ENCODE measurements around the gene TRIM10.
"Not testable (repeated sequence)": the region's sequence is repeated elsewhere in the genome, so short reads cannot be mapped to it uniquely, and the experiment has no call there.

Gene TRIM10

DNA sequence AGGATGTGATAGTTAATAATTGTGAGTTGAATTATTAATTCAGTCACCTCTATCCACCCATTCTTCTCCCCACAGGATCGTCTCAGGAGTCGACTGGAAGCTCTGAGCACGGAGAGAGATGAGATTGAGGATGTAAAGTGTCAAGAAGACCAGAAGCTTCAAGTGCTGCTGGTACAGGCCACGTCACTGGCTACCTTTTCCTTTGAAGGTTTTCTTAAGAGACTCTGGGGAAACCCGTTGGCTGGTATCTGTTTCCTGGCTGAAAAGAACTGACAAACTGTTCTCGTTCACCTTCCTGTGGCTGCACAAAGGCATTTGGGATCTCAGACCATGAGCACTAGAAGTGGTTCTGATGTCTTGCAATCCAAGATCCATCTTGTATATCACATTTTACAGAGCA, 6.1 kb upstream of the TRIM10 start:
- no peak overlapping the region for H3K4me3 ChIP-seq (ENCODE audit: low read length)
- no peak overlapping the region for H3K9ac ChIP-seq (ENCODE audit: low read length)
- TF ChIP-seq EZH2phosphoT487 (IDR thresholded peaks at IDR 0.05; ENCODE audit: low read length), result no peak
- TF ChIP-seq CTCF (IDR thresholded peaks at IDR 0.05; ENCODE audit: low read length), result no peak
- no peak for TF ChIP-seq EZH2 (optimal IDR thresholded peaks at IDR 0.05; ENCODE audit: low read depth, low read length)
- no peaks in the 10 kb centered on the region for H4K20me1 ChIP-seq (ENCODE audit: insufficient read depth, low read length)
- H3K4me1 ChIP-seq (ENCODE audit: low read length), result no peaks in the 10 kb centered on the region
- no peaks in the 10 kb centered on the region for H3K79me2 ChIP-seq (ENCODE audit: low read length)
- DNase-seq, result peak; percentile 27
- peaks cover 24% of the 10 kb centered on the region for H3K27me3 ChIP-seq (replicated peaks; ENCODE audit: insufficient read depth, low read length)
- no peaks in the 10 kb centered on the region for H3F3A ChIP-seq (ENCODE audit: insufficient read depth, low read length)
- H3K9me3 ChIP-seq (replicated peaks; ENCODE audit: insufficient read depth, low read length), result no peaks in the 10 kb centered on the region
- no peak overlapping the region for H3K27ac ChIP-seq (ENCODE audit: low read length)
- no peaks in the 10 kb centered on the region for H3K9me2 ChIP-seq (replicated peaks; ENCODE audit: insufficient read depth, low read length)
- H2AFZ ChIP-seq (ENCODE audit: low read length), result no peak overlapping the region
- H3K4me2 ChIP-seq (ENCODE audit: low read depth, low read length), result no peak overlapping the region
- no peaks in the 10 kb centered on the region for H3K36me3 ChIP-seq (replicated peaks; ENCODE audit: insufficient read depth, low read length)

DNA sequence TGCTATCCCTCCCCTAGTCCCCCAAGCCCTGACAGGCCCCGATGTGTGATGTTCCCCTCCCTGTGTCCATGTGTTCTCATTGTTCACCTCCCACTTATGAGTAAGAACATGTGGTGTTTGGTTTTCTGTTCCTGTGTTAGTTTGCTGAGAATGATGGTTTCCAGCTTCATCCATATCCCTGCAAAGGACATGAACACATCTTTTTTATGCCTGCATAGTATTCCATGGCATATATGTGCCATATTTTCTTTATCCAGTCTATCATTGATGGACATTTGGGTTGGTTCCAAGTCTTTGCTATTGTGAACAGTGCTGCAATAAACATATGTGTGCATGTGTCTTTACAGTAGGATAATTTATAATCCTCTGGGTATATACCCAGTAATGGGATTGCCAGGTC, 4.2 kb upstream of the TRIM10 start:
- H3K27me3 ChIP-seq (replicated peaks; ENCODE audit: insufficient read depth, low read length); DNase-seq; H3K79me2 ChIP-seq (ENCODE audit: low read length); H2AFZ ChIP-seq (ENCODE audit: low read length); H3F3A ChIP-seq (ENCODE audit: insufficient read depth, low read length); H3K4me3 ChIP-seq (ENCODE audit: low read length); H3K4me2 ChIP-seq (ENCODE audit: low read depth, low read length); H3K9me3 ChIP-seq (replicated peaks; ENCODE audit: insufficient read depth, low read length); H3K27ac ChIP-seq (ENCODE audit: low read length); H3K9ac ChIP-seq (ENCODE audit: low read length); H3K4me1 ChIP-seq (ENCODE audit: low read length); H3K9me2 ChIP-seq (replicated peaks; ENCODE audit: insufficient read depth, low read length); H3K36me3 ChIP-seq (replicated peaks; ENCODE audit: insufficient read depth, low read length); H4K20me1 ChIP-seq (ENCODE audit: insufficient read depth, low read length): not testable (repeated sequence)

- TF ChIP-seq EZH2phosphoT487 (IDR thresholded peaks at IDR 0.05; ENCODE audit: low read length), result no peak
These were observed 3.7 kb upstream of the TRIM10 start for GRCh38 chr6:30164714-30165113.

DNA sequence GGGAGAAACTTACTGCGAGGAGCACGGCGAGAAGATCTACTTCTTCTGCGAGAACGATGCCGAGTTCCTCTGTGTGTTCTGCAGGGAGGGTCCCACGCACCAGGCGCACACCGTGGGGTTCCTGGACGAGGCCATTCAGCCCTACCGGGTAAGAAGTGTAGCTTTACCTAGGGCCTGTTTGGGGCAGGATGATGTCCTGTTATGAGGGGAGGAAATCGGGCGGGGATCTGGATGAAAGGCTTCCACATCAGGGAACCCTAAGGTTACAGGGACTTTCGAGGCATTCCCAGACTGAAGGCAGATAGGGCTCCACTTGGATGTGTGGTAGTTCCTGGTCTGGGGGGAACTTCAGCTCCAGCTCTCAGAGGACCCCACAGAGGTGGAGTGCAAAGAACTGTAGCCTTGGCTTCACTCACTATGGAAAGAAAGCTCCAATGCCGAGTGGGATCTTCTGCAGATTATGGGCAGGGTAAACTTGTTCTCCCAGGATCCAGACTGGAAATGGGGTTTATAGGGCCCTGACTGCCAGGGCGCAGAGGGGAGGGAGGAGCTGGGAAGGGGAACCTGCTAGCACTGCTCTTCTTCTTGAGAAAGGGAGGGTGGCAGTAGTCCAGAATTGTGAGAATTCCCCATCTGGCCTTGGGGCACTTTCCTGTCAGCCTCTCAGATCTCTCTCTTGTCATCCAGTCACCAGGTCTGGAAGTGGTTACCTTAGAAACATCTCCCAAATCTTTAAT, 3.1 kb upstream of the TRIM10 start:
- H3K9me3 ChIP-seq (replicated peaks; ENCODE audit: insufficient read depth, low read length), result no peaks in the 10 kb centered on the region
- H3K27ac ChIP-seq (ENCODE audit: low read length), result no peak overlapping the region
- H3K9me2 ChIP-seq (replicated peaks; ENCODE audit: insufficient read depth, low read length), result no peaks in the 10 kb centered on the region
- H2AFZ ChIP-seq (ENCODE audit: low read length), result no peak overlapping the region
- TF ChIP-seq EZH2 (optimal IDR thresholded peaks at IDR 0.05; ENCODE audit: low read depth, low read length), result no peak
- TF ChIP-seq CTCF (IDR thresholded peaks at IDR 0.05; ENCODE audit: low read length), result no peak
- no peak for TF ChIP-seq EZH2phosphoT487 (IDR thresholded peaks at IDR 0.05; ENCODE audit: low read length)
- no peak for DNase-seq
- no peaks in the 10 kb centered on the region for H3K4me1 ChIP-seq (ENCODE audit: low read length)
- no peaks in the 10 kb centered on the region for H3F3A ChIP-seq (ENCODE audit: insufficient read depth, low read length)
- no peaks in the 10 kb centered on the region for H4K20me1 ChIP-seq (ENCODE audit: insufficient read depth, low read length)
- no peaks in the 10 kb centered on the region for H3K79me2 ChIP-seq (ENCODE audit: low read length)
- H3K4me3 ChIP-seq (ENCODE audit: low read length), result no peak overlapping the region
- H3K36me3 ChIP-seq (replicated peaks; ENCODE audit: insufficient read depth, low read length), result no peaks in the 10 kb centered on the region
- 0 out of 2 replicates have a peak, but pooled peaks cover 5% of the 10 kb centered on the region for H3K27me3 ChIP-seq (replicated peaks; ENCODE audit: insufficient read depth, low read length)
- no peak overlapping the region for H3K9ac ChIP-seq (ENCODE audit: low read length)
- no peak overlapping the region for H3K4me2 ChIP-seq (ENCODE audit: low read depth, low read length)

More at GRCh38 chr6:30164714-30165113, 3.7 kb upstream of the TRIM10 start:
- H3K9me2 ChIP-seq (replicated peaks; ENCODE audit: insufficient read depth, low read length), result no peaks in the 10 kb centered on the region
- no peak overlapping the region for H3K4me2 ChIP-seq (ENCODE audit: low read depth, low read length)
- DNase-seq, result no peak
- H3K27me3 ChIP-seq (replicated peaks; ENCODE audit: insufficient read depth, low read length), result 0 out of 2 replicates have a peak, but pooled peaks cover 5% of the 10 kb centered on the region
- no peak overlapping the region for H3K27ac ChIP-seq (ENCODE audit: low read length)
- H3K9ac ChIP-seq (ENCODE audit: low read length), result no peak overlapping the region
- H3K4me3 ChIP-seq (ENCODE audit: low read length), result no peak overlapping the region
- no peaks in the 10 kb centered on the region for H3F3A ChIP-seq (ENCODE audit: insufficient read depth, low read length)
- no peaks in the 10 kb centered on the region for H4K20me1 ChIP-seq (ENCODE audit: insufficient read depth, low read length)
- no peaks in the 10 kb centered on the region for H3K36me3 ChIP-seq (replicated peaks; ENCODE audit: insufficient read depth, low read length)
- no peak overlapping the region for H2AFZ ChIP-seq (ENCODE audit: low read length)
- H3K79me2 ChIP-seq (ENCODE audit: low read length), result no peaks in the 10 kb centered on the region
- H3K9me3 ChIP-seq (replicated peaks; ENCODE audit: insufficient read depth, low read length), result no peaks in the 10 kb centered on the region
- no peaks in the 10 kb centered on the region for H3K4me1 ChIP-seq (ENCODE audit: low read length)

Measured in MM.1S (cell line).